Motor neuron (in vitro differentiated cells): ENCODE data around the gene ANKLE2. TPM values are rescaled to one million over a fixed set of nuclear protein-coding genes. Genes with fewer than 3 reads are reported as not detected.

Experiments
- ATAC-seq, 8 experiments: fragments of 200-7000 bp; cut with Tn5 transposase; replicated peaks in 6 of 8; 2 replicates each; pipeline ENCODE4 v1.8.0; 2021; ENCODE audit warnings: mild to moderate bottlenecking in 8 of 8, moderate library complexity in 8 of 8
- H3K27ac ChIP-seq, 2 donors: fragments of 250-450 bp; sonication (Bioruptor Pico); 2 replicates each; pipeline ENCODE4 v1.9.0; 2021; ENCODE audit warnings: antibody characterized with exemption in 2 of 2, mild to moderate bottlenecking in 2 of 2, moderate library complexity in 1 of 2
- H3K4me1 ChIP-seq, 2 donors: fragments of 250-450 bp; sonication (Bioruptor Pico); replicated peaks in 1 of 2; 2 replicates each; pipeline ENCODE4 v1.6.1; 2021; ENCODE audit warnings: antibody characterized with exemption in 2 of 2, mild to moderate bottlenecking in 2 of 2, moderate library complexity in 1 of 2
- H3K4me3 ChIP-seq, 5 donors: fragments of 250-450 bp; sonication (Bioruptor Pico); 2 replicates each; pipeline ENCODE4 v1.9.0; 2021; ENCODE audit warnings: antibody characterized with exemption in 5 of 5, mild to moderate bottlenecking in 5 of 5, moderate library complexity in 4 of 5
- WGBS, 10 experiments: fragments of 450-650 bp; shearing (Covaris generic); methylation state at CpG; one replicate each; pipeline ENCODE4 v1.0.0; 2022; 5-methylcytosine and 5-hydroxymethylcytosine counted together
- in situ Hi-C, 9 experiments: fragments of 400-800 bp; cut with MboI; loops; one replicate each; pipeline ENCODE4 v1.15.0; 2021; ENCODE audit warnings: low sequenced_read_pairs in 9 of 9, low pct_unique_long_range_greater_than_20kb in 2 of 9; ENCODE audit not compliant: unreplicated experiment in 9 of 9
- total RNA-seq, 8 experiments: library from RNA; unstranded; fragments of 300-600 nt; gene quantifications; 2 replicates each; pipeline versions ENCODE4 v1.2.3 to v1.2.4, GENCODE V29; 2022

ANKLE2 gene
- total RNA-seq, 8 experiments from 2014 or later: 22.6 to 78.8 (median 36.8) TPM

GRCh38 chr12:132735496-132735895, 26.1 kb downstream of the ANKLE2 start:
- no peak for ATAC-seq
- in situ Hi-C loops: no loop called here
- no peak overlapping the region for H3K27ac ChIP-seq
- no peaks in the 10 kb centered on the region for H3K4me1 ChIP-seq
- no peak overlapping the region for H3K4me3 ChIP-seq
- WGBS, 10 experiments: 95 to 100% (median 100%) methylated on average over 1 to 7 of the region's 20 CpGs; no CpG with 5 or more reads in 3 of the 10 experiments

DNA sequence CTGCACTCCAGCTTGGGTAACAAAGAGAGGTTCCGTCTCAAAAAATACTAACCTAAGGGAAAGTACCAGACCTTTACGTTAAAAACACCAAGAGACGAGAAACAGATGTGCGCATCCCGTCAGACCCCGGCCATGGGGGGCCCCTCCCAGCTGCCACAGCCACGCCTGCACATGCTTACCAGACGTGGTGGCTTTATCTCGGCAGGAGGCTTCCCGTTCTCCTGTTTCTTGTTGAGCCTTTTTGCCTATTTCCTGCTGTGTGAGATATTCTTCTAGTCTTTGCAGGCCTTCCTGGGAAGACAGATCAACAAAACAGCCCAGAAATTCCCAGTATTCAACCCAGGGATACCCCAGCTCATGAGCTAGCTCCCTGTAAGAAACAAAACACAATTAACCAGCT, 27.4 kb downstream of the ANKLE2 start:
- no peak overlapping the region for H3K4me3 ChIP-seq
- H3K27ac ChIP-seq: no peak overlapping the region
- no peaks in the 10 kb centered on the region for H3K4me1 ChIP-seq
- WGBS, 10 experiments: 0 to 90% (median 78%) methylated on average over 1 to 6 of the region's 10 CpGs; no CpG with 5 or more reads in 3 of the 10 experiments
- ATAC-seq: peak in 2 of 8 experiments; percentile 33 to 82
- in situ Hi-C loops: no loop called here

GRCh38 chr12:132731574-132731973, 30.1 kb downstream of the ANKLE2 start:
- H3K4me3 ChIP-seq: no peak overlapping the region
- H3K27ac ChIP-seq: no peak overlapping the region
- no peak for ATAC-seq
- H3K4me1 ChIP-seq: no peaks in the 10 kb centered on the region
- 81 to 100% (median 95%) methylated on average over 1 to 14 of the region's 17 CpGs; no CpG with 5 or more reads in 2 of the 10 experiments for WGBS, 10 experiments
- in situ Hi-C loops: no loop called here

GRCh38 chr12:132730353-132730752, 31.3 kb downstream of the ANKLE2 start:
- in situ Hi-C loops: no loop called here
- ATAC-seq: no peak
- 60 to 100% (median 80%) methylated on average over 1 of the region's 11 CpGs; no CpG with 5 or more reads in 7 of the 10 experiments for WGBS, 10 experiments
- no peak overlapping the region for H3K27ac ChIP-seq
- no peaks in the 10 kb centered on the region for H3K4me1 ChIP-seq
- H3K4me3 ChIP-seq: no peak overlapping the region

GRCh38 chr12:132729541-132730320, 31.9 kb downstream of the ANKLE2 start:
- ATAC-seq: no peak
- no peaks in the 10 kb centered on the region for H3K4me1 ChIP-seq
- in situ Hi-C loops: no loop called here
- H3K27ac ChIP-seq: no peak overlapping the region
- 73 to 100% (median 91%) methylated on average over 1 to 18 of the region's 24 CpGs; no CpG with 5 or more reads in 1 of the 10 experiments for WGBS, 10 experiments
- no peak overlapping the region for H3K4me3 ChIP-seq

- in situ Hi-C loops: no loop called here
- ATAC-seq: peak in 3 of 8 experiments; percentile 26 to 86 (median 77)
- H3K4me3 ChIP-seq: no peak overlapping the region
- 30 to 100% (median 47%) methylated on average over 1 to 5 of the region's 7 CpGs; no CpG with 5 or more reads in 3 of the 10 experiments for WGBS, 10 experiments
- H3K27ac ChIP-seq: no peak overlapping the region
- H3K4me1 ChIP-seq: no peaks in the 10 kb centered on the region
Measured at GRCh38 chr12:132728502-132728901, 33.1 kb downstream of the ANKLE2 start.

DNA sequence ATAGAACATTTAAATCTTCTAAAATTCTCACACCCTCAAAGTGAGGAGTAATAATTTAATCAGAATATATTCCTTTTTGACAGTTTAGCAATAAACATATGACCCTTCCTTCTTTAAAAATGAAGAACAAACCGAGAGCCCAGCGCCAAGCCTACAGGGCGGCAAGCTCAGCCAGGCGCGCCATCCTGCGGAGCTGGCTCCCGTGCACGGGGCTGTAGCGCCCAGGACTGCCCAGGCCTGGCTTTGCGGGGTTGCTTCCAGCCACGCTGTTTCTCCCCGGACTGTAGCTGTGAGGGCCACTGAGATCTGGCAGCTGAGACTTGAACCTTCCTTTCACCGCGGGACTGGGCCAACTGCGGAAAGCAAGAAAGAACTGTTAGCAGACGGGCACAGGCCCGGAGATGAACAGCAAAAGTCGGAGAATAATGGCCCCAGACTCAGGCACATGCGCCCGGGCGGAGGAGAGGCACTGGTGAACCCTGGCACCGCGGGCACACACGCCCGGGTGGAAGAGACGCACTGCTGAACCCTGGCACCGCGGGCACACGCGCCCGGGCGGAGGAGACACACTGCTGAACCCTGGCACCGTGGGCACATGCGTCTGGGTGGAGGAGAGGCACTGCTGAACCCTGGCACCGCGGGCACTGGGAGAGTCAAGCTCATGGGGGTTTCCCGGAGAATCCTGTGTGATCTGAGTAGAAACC, 34.4 kb downstream of the ANKLE2 start:
- H3K27ac ChIP-seq: no peak overlapping the region
- no peaks in the 10 kb centered on the region for H3K4me1 ChIP-seq
- no peak overlapping the region for H3K4me3 ChIP-seq
- peak in 1 of 8 experiments; percentile 23 for ATAC-seq
- in situ Hi-C loops: no loop called here
- 80 to 100% (median 96%) methylated on average over 1 to 15 of the region's 37 CpGs; no CpG with 5 or more reads in 3 of the 10 experiments for WGBS, 10 experiments

- ATAC-seq: no peak
- WGBS, 10 experiments: 67 to 100% (median 96%) methylated on average over 1 to 5 of the region's 12 CpGs; no CpG with 5 or more reads in 3 of the 10 experiments
- no peak overlapping the region for H3K27ac ChIP-seq
- in situ Hi-C loops: no loop called here
- H3K4me1 ChIP-seq: no peaks in the 10 kb centered on the region
- H3K4me3 ChIP-seq: no peak overlapping the region
Measured at GRCh38 chr12:132726386-132726785, 35.2 kb downstream of the ANKLE2 start.

DNA sequence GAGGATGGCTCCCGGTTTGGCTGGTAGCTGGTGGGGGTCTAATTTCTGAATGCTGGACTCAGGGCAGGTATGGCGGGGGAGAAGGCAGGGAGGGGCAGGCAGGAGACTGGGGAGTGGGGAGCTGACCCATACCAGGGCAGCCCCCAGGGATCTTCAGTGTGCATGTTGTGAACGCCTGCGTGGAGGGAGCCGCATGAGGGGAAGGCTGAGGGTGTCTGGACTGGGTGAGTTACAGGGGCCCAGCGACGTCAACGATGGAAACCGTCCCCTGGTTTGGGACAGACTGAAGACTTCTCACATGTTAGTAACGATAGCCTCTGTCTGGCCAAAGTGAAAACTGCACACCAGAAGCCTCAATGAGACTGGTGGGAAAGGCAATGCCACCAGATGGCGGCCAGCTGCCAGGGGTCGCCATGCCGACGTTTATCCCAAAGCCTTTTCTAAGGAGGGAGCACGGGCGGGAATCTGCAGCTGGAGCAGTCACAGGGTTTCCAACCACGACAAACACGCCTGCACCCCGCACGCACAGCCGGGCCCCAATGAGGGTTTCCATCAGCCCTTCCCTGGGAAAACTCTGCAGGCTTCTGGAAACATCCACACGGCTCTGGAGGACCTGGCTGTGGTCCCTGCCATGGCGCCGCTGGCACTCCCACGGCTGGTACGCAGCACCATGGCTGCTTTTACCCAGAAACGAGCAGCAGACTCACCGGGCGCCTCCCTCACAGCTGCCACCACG, 37.0 kb downstream of the ANKLE2 start:
- Histone ChIP-seq H3K4me1 (no peaks in the 10 kb centered on the region), H3K4me3 (no peak overlapping the region), H3K27ac (no peak overlapping the region)
- ATAC-seq: peak in 4 of 8 experiments; percentile 18 to 51 (median 20)
- in situ Hi-C loops: no loop called here
- WGBS, 10 experiments: 81 to 99% (median 94%) methylated on average over 9 to 11 of the region's 30 CpGs; no CpG with 5 or more reads in 7 of the 10 experiments

DNA sequence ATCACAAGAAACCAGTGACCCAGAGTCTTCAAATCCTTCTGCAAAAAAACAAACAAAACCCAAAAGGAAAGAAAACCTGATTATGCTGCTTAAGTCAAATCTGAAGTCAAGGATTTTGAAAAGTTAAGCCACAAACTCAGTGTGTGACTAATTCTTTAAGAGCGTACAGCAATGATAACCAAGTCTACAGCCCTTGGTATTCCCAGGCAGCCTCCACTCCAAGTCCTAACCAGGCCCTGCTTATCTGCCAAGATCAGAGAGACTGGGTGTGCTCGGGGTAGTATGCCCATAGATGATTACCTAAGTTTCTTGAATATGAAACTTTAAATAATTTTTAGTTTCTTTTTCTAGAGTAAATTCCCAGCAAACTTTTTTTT, 37.9 kb downstream of the ANKLE2 start:
- no peak for ATAC-seq
- Histone ChIP-seq H3K4me3 (no peak overlapping the region), H3K27ac (no peak overlapping the region), H3K4me1 (no peaks in the 10 kb centered on the region)
- in situ Hi-C loops: no loop called here
- WGBS, 10 experiments: 47 to 100% (median 91%) methylated on average over 1 to 2 of the region's 2 CpGs; no CpG with 5 or more reads in 2 of the 10 experiments

- Histone ChIP-seq H3K27ac (no peak overlapping the region), H3K4me1 (no peaks in the 10 kb centered on the region), H3K4me3 (no peak overlapping the region)
- in situ Hi-C loops: no loop called here
- WGBS, 10 experiments: 80 to 100% (median 95%) methylated on average over 1 to 17 of the region's 30 CpGs; no CpG with 5 or more reads in 2 of the 10 experiments
- no peak for ATAC-seq
Measured at GRCh38 chr12:132723015-132723763, 38.4 kb downstream of the ANKLE2 start.

- Histone ChIP-seq H3K4me1 (no peaks in the 10 kb centered on the region), H3K4me3 (no peak overlapping the region), H3K27ac (no peak overlapping the region)
- ATAC-seq: no peak
- 86 to 100% (median 93%) methylated on average over 1 to 12 of the region's 25 CpGs; no CpG with 5 or more reads in 3 of the 10 experiments for WGBS, 10 experiments
- in situ Hi-C loops: no loop called here
Measured at GRCh38 chr12:132720606-132721345, 40.9 kb downstream of the ANKLE2 start.
